GM18507 (cell line): ENCODE data around the gene INTS12.
A peak's percentile ranks its signal among the peaks of the same experiment; 100 is the strongest.
"Not testable (repeated sequence)": the region's sequence is repeated elsewhere in the genome, so short reads cannot be mapped to it uniquely, and the experiment has no call there.

ENCODE experiments used
- DNase-seq: peaks from one replicate; pipeline ENCODE4 v3.0.0; 2011; ENCODE audit warnings: low read depth; ENCODE audit not compliant: insufficient read length; ENCODE audit errors: extremely low spot score
- FAIRE-seq: peaks from 2 replicates; lab custom pipeline; 2011; peaks lifted over from hg19 to GRCh38; lab: Jason Lieb, UNC

INTS12 gene, protein sequence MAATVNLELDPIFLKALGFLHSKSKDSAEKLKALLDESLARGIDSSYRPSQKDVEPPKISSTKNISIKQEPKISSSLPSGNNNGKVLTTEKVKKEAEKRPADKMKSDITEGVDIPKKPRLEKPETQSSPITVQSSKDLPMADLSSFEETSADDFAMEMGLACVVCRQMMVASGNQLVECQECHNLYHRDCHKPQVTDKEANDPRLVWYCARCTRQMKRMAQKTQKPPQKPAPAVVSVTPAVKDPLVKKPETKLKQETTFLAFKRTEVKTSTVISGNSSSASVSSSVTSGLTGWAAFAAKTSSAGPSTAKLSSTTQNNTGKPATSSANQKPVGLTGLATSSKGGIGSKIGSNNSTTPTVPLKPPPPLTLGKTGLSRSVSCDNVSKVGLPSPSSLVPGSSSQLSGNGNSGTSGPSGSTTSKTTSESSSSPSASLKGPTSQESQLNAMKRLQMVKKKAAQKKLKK

DNA sequence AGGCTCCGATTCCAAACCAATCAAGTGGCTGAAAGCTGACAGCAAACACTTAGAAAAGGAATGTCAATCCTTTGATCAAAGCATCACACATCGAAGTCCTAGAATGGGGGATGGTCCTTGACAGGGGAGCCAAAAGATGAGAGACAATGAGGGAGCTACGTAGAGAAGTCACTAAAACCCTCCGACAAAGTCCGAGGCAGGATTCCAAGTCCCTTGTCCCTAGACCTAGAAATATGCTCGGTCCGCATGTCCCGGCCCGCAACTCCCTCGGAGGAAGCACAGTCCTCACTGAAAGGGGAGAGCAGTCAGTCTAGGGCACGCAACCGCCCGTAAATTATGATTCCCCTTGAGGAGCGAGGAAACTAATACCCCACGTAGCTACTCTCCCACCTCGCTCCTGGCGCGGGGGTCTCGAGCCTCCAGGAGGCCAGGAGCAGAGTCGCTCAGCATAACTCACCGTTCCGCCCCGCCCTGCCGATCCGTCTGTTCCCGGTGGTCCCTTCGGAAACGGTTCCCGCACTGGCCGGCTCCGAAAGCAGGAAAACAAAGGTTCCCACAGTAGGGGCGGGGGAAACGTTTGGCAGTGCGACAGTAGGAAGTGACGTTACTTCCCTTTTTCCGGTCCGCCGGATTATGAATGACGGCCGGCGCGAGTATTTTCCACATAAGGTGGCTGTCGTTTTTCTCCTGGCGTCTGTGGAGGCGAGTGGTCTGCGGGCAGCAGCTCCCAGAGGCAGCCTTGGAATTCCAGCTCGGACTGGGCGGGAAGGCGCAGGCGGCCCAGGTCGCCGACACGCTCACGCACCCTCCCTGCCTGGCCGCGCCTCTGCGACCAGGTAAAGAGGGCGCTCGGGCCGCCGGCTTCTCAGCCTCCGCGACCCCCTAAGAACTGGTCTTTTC, at the start of gene INTS12, which contains the start of gene GSTCD:
Gene INTS12 (minus strand): TSS at position 509 of the 900 bp plus-strand sequence. CDS start 8,684 bp downstream, outside the sequence.
Gene GSTCD (plus strand): TSS at position 604 of the 900 bp plus-strand sequence. CDS start 8,830 bp downstream, outside the sequence.
- DNase-seq (peak; percentile 65), FAIRE-seq (peak; percentile 95)

DNA sequence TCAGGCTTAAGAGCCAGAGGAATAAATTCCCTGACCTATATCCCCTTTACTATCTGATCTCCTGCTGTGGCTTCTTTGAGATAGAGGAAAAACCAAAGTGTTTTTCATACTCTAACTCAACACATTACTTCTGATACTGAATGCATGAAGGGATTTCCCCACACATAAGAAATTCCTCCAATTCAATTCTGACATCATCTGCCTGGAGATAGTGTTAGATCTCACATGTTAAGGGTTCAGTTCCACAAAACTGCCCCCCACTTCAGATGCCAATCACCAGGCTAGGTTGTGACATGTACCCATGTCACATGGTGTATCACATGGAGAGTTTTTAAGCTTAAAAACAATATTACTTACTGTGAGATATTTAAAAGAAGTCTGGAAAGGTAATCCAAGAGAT, 46.9 kb upstream of the INTS12 start:
- peak; percentile 75 for FAIRE-seq
- DNase-seq = no peak

DNA sequence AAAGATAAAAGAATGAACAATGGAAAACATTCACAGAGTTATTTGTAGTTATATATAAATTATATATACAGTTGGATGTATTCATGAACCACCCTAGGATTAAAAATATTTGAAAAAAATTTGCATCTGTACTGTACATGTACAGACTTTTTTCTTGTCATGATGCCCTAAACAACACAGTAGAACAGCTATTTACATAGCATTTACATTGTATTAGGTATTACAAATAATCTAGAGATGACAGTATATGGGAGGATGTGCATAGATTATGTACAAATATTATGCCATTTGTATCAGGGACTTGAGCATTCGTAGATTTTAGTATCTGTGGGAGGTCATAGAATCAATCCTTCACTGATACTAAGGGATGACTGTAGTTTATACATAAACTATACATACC, 44.9 kb upstream of the INTS12 start:
- no peak for DNase-seq
- peak; percentile 76 for FAIRE-seq

DNA sequence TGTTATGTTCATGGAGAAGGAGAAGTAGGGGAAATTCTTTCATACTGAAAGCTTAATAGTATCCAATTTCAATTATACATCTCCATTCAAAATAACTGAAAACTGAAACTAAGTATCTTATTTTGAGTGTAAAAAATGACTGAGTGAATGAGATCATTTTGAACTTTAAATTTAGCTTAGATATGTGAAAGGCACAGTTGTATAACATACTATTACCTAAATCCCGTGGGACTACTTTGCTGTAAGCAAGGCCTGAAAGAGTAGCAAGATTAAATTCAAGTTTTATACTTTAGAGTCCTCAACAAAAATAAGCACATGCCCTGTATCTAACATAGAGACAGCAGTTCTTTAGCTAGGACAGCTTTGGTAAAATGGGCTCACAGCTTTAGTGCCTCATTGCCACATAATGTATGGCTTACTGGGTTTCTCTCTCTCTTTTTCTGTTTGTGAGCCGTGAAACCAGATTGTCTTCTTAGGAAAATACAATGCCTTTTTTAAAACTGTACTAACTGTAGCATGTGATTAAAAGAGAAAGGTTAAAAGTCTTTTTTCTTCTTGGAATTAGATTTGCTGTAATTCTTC, 43.3 kb upstream of the INTS12 start:
- DNase-seq (no peak), FAIRE-seq (peak; percentile 24)

DNA sequence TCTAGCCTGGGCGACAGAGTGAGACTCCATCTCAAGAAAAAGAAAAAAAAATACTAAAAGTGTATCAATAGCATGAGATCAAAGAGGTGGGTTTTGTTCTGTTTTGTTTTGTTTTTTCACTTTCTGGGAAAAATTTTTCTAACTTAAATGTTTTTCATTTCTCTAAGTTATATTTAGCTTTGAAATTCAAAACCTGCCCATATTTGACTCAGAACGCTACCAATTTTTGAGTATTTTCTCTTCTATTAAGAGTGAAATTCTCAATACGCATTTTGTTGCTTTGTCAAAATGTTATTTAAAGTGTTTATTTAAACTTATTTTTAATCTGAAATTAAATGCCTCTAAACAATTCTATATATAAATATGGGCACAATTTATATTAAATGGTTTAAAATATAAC, 39.7 kb upstream of the INTS12 start:
- FAIRE-seq (no peak), DNase-seq (no peak)

DNA sequence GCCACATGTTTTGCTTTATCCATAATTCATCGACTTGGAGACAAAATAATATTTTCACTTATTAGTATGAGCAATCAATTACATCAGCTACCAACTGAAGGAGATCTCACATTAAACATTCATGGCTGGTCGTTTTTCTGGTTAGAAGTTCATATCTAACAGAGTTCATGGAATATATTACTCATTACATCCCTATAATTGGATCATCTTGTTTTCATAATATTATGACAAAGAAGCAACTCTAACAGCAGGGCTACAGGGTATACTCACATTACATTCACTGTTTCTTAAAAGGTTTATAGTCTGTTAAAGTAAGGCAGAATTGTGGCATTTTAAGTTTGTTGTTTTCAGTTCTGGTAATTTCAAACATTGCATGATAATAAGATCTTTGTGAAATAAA, 33.1 kb upstream of the INTS12 start:
- DNase-seq (no peak), FAIRE-seq (no peak)

DNA sequence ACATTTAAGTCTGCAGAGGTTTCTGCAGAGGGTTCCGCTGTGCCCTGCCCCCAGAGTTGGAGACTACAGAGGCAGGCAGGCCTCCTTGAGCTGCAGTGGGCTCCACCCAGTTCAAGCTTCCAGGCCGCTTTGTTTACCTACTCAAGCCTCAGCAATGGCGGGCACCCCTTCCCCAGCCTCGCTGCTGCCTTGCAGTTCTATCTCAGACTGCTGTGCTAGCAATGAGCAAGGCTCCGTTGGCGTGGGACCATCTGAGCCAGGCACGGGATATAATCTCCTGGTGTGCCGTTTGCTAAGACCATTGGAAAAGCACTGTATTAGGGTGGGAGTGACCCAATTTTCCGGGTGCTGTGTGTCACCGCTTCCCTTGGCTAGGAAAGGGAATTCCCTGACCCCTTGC, 26.7 kb upstream of the INTS12 start:
- DNase-seq, FAIRE-seq: not testable (repeated sequence)

DNA sequence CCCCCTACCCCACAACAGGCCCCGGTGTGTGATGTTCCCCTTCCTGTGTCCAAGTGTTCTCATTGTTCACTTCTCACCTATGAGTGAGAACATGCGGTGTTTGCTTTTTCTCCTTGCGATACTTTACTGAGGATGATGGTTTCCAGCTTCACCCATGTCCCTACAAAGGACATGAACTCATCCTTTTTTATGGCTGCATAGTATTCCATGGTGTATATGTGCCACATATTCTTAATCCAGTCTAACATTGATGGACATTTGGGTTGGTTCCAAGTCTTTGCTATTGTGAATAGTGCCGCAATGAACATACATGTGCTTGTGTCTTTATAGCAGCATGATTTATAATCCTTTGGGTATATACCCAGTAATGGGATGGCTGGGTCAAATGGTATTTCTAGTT, 21.4 kb upstream of the INTS12 start:
- FAIRE-seq, DNase-seq: not testable (repeated sequence)

DNA sequence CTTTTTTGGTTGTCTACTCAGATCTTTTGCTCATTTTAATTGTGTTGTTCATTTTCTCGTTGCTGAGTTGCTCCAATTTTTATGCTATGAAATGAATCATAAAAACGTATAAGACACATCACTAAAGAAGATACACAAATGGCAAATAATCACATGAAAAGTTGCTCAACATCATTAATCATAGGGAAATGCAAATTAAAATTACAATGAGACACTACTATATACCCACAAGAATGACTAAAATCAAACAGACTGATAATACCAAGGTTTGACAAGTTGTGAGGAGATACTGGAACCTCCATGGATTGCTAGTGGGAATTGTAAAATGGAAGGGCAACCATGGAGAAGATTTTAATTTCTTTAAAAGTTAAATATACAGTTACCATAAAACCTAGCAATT, 17.1 kb upstream of the INTS12 start:
- DNase-seq (no peak), FAIRE-seq (no peak)

DNA sequence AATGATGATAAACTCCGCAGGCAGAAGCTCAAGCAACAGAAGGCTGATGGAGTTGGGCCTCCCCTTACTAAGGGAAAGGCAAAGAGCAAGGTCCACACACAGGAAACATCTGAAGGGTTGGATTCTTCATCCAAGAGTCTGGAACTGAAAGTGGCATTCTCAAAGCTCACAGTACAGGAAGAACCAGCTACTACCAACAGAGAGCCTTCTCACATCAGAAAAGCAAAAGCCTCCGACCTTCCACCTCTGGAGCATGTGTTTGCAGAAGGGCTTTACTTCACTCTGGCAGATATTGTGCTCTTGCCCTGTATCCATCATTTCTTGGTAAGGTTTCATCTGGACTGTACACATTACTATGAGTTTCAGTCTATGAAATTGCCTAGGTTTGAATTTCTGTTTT, 10.7 kb upstream of the INTS12 start:
- no peak for DNase-seq
- FAIRE-seq = no peak

DNA sequence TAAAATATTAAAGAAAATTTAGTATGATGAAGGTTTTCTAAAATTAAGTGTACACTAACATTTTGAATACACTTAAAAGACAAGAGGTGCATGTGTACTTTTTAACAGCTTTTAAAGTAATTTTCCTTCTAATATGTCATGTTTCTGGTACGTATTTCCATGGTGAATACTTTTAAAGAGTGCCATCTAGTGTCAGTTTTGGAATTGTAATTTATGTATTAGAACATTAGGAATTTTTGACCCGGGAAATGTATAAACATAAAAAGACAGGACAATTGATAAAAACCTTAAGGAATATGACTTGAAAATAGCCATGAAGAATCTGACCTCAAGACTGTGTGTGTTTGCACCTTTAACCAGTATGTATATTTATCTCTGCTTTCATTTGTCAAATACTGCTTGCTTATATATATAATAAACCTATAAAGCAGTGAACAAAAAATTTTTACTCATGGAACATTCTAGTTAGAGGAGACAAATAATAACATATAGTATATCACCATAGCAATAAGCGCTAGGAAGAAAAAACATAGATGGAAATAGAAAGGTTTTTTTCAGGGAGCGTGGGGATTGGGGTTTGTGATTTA, 7.3 kb upstream of the INTS12 start:
- FAIRE-seq = peak; percentile 59
- no peak for DNase-seq

DNA sequence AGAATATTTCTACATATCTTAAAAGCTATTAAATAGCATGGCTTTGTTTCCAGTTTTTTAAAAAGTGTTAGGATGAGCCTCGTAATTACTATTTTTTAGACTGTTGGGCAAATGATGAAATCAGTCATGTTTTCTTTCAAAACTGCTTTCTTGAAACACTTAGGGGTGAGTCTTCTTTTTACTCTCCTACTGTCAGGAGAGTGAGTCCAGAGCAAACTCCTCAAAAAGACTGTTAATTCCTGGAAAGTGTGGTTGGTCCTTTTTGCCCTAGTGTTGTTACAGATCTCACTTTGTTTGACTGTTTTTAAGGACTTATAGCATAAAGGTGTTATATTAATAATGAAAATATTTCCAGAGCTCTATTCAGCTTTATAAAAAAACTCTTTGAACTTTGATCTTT, 6.4 kb upstream of the INTS12 start:
- FAIRE-seq (no peak), DNase-seq (no peak)

DNA sequence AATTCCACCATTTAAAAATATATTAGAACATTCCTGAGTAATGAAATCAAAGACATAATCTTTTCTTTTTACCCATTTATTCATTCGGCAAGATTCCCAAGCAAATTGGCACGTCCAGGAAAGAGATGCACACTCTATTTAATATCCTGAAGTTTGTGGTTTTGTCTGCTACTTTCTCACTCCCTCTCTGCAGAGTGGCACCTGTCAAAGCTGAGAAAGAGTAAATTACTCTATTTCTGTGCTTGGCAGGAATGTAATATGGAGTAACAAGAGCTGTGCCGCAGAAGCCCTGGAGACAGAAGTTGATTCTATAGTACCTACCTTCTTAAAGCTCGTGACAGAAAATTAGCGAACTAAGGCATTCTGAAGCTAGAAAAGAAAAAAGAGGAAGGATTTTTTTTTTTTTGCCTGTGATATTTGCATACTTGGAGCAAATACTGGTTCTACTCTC, 5.6 kb upstream of the INTS12 start:
- DNase-seq (no peak), FAIRE-seq (peak; percentile 36)

DNA sequence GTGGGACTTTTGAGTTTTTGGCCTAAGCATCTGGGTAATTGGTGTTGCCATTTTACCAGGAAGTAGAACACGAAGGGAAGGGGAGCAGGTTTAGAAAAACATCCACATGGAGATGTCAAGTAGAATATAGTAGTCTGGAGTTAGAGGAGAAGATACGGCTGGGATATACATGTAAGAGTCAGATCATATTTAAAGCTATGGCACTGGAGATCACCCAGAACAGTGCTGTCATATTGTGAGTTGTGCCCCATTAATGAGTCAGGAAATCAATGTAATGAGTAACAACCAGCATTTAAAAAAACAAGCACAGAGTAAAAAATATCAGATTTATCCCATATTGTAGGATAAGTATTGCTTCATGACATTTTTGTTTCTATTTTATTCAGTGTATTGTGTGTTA, 4.3 kb upstream of the INTS12 start:
- DNase-seq (no peak), FAIRE-seq (peak; percentile 24)

DNA sequence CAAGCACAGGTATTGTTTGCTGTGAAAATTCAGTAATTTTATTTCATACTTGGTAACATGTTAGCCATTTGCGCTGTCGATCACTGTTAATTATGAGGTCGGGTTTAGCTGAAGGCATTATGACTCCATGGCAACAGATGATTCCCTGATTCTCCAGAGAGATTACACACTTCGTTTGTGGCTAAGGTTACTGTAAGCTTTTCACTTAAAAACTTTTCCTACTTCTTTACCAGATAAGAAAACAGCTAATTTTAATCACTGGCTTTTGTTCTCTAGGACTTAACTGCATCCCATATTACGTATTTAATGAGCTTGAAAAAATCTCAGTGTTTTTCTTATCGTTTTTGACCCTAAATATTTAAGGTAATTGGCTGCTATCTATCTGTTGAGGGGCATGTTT, 2.2 kb upstream of the INTS12 start:
- no peak for FAIRE-seq
- no peak for DNase-seq

DNA sequence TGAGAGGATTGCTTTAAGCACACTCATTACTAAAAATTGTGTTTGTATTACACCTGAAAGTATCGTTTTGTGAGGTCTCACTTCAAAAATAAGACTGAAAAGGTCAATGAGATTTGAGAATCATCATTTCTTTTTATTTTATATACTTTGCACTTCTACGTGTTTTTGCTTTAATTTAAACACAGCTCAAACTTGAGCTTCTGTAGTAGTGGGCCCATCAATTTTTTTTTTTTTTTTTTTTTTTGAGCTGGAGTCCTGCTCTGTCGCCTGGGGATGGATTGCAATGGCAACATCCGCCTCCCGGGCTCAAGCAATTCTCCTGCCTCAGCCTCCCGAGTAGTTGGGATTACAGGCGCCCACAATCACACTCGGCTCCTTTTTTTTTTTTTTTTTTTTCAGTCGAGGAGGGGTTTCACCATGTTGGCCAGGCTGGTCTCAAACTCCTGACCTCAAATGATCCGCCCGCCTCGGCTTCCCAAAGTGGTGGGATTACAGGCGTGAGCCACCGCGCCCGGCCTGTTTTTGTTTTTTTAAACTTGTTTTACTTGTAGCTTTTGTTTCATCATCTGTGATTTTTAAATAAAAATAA, 1.6 kb upstream of the INTS12 start:
- DNase-seq (no peak), FAIRE-seq (no peak)

DNA sequence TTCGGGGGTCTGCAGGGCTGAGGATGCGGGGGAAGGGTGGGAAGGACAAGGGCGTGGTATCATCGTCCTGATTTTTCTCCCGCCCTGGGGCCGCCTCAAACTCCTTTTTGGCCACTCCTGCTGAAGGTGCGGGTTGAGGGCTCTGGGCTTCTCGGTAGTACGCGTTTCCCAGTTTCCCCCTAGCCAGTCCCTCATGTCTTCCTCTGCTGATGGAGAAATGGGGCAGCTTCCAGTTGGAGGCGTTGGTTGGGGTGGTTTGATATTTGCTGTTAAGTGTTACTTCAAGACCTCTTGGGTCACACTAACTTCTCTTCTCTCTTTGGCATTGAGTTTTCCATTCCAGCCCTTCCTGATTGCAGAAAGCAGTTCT, 577 bp upstream of the INTS12 start:
- DNase-seq (no peak), FAIRE-seq (peak; percentile 53)

DNA sequence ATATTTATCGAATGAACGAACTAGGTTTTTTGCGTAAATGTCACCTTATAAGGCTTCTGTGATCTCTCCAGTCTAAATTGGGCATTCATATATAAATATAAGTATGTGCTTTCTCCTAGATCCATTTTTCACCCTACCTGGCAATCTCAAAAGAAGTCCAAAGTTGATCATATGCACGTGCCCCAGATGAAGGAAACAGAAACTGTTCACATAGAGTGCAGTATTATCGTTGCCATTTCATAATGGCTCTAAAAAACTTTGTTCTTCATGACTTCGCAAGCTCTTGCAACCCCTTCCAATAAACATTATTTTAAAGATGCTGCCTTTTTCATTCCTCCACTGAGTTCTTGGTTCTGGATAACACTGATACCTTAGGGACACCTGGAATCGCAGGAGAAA, 708 bp downstream of the INTS12 start:
- DNase-seq (no peak), FAIRE-seq (no peak)

DNA sequence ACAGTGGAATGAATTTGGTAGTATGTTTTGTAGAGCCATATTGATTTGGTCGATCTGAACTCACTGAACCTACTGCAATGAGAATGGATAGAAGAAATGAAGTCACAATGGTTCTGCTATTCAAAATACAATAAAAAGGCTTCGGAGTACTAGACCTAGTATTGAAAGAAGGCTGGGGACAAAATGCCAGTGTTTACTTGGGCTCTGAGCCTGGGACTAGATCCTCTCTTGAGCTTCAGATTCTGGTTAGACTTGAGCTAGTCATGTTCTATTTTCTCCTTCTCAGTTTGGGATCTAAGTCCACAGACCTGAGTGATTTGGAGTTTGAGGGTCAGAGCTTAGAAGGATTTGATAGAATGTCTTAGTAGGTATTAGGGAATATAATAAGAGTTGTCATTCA, 9.9 kb downstream of the INTS12 start:
- DNase-seq (no peak), FAIRE-seq (no peak)
